ENCODE measurements around the gene PYHIN1. TPM values are rescaled to one million over a fixed set of nuclear protein-coding genes. Genes with fewer than 3 reads are reported as not detected.
"Not testable (repeated sequence)": the region's sequence is repeated elsewhere in the genome, so short reads cannot be mapped to it uniquely, and the experiment has no call there.

The PYHIN1 gene
- total RNA-seq, 1 donor from 2014 or later, result not detected

DNA sequence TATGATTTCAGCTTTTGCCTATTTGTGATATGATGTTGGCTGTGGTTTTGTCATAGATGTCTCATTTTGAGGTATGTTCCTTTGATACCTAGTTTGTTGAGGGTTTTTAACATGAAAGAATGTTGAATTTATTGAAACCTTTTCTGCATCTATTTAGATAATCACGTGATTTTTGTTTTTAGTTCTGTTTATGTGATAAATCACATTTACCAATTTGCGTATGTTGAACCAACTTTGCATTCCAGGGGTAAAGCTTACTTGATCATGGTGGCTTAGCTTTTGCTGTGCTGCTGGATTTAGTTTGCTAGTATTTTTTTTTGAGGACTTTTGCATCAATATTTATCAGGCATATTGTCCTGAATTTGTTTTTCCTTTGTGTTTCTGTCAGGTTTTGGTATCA, 51.9 kb downstream of the PYHIN1 start:
- DNase-seq, result no peak

DNA sequence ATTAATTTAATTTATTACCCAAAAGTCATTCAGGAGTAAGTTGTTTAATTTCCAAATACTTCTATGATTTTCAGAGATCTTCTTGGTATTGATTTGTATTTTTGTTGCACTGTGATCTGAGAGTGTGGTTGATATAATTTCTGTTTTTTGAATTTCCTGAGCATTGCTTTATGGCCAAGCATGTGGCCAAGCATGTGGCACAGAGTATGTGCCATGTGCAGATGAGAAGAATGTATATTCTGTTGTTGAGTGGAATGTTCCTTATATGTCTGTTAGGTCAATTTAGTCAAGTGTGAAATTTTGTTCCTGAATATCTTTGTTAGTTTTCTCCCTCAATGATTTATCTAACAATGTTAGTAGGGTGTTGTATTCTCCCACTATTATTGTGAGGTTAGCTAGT, 53.0 kb downstream of the PYHIN1 start:
- no peak for DNase-seq

DNA sequence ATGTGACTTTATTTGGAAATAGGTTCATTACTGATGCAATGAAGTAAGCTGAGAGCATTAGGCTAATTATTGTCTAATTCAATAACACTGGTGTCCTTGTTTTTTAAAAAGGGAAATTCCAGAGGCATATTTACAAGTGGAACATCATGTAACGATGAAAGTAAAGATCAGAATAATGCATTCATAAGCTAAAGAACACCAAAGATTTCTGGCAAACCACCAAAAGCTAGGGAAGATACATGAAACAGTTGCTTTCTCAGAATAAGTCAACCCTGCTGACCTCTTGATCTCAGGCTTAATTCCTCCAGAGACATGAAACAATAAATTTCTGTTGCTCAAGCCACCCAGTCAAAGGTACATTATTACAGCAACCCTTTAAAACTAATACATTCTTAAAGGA, 58.1 kb downstream of the PYHIN1 start:
- DNase-seq, result no peak

DNA sequence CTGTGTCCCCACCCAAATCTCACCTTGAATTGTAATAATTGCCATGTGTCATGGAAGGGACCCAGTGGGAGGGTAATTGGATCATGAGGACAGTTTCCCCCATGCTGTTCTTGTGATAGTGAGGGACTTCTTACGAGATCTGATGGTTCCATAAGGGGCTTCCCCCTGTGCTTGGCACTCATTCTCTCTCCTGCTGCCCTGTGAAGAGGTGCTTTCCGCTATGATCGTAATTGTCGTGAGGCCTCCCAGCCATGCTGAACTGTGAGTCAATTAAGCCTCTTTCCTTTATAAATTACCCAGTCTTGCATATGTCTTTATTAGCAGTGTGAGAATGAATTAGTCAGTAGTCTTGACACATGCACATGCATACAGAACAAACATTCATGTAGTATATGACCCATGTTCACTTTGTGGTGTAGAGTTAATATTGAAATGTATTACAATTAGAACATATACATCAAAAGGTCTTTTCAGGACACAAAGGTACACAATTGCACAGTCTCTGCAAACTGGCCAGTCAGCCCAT, 61.5 kb downstream of the PYHIN1 start:
- no peak for DNase-seq

DNA sequence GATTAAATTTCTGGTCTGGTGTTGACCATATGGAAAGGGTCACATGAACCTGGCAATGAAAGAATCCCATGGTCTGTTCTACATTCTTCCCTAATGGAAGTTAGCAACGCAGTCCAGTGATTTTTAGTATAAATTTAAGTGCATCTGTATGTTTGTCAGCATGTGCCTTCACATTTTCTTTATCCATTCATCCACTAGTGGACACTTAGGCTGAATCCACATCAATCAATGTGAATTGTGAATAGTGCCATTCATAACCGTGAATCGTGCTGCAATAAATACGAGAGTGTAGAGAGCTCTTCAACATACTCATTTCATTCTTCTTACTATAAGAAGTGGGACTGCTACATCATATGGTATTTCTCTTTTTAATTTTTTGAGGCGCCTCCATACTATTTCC, 65.6 kb downstream of the PYHIN1 start:
- DNase-seq, result no peak

DNA sequence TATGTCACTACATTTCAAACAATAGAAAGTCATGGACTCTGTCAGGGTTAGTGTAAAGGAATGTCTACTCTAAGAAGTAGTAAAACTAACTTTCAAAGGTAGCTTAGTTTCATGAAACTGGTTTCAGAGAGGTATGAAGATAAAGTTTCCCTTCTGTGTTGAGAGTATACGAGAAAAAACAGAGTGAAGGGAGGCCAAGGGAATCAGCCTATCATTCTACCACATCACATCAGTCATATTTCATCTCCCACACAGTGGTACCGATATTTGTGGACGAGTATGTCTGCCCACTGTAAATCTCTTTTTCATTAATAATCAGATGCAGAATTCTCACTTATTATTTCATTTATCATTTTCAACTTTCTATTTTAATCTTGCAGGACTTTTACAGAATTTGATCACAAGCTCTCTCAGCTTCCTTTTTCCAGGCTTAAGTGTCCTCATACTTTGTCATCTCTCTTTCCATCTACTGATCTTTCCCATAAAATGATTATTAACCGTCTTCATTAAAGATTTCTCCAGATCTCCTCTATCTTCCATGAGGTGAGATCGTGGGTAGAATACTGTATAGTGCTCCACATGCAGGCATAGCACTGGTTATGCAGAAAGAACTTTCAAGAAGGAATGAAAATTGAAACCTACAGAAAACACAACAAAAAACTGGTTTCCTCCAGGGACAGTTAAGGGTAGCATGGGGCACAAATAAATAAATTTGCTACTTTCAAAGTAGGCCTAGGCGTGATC, 66.9 kb downstream of the PYHIN1 start:
- DNase-seq, result no peak

DNA sequence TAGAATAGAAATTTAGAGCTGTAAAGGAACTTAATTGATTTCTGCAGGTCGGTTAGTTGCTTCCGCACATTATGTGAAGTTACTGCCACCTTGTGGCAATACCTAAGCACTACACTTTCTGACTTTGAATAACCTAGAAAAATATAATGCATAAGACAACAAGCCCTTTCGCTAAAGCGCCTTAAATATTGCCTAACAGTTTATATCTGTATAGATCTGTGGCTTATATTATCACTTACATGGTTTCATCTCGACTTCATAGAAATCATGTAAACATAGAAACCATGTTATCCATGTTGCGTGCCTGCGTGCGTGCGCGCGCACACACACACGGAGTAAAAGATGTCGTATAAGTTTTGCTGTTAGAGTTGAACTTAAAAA, 67.4 kb downstream of the PYHIN1 start:
- no peak for DNase-seq

DNA sequence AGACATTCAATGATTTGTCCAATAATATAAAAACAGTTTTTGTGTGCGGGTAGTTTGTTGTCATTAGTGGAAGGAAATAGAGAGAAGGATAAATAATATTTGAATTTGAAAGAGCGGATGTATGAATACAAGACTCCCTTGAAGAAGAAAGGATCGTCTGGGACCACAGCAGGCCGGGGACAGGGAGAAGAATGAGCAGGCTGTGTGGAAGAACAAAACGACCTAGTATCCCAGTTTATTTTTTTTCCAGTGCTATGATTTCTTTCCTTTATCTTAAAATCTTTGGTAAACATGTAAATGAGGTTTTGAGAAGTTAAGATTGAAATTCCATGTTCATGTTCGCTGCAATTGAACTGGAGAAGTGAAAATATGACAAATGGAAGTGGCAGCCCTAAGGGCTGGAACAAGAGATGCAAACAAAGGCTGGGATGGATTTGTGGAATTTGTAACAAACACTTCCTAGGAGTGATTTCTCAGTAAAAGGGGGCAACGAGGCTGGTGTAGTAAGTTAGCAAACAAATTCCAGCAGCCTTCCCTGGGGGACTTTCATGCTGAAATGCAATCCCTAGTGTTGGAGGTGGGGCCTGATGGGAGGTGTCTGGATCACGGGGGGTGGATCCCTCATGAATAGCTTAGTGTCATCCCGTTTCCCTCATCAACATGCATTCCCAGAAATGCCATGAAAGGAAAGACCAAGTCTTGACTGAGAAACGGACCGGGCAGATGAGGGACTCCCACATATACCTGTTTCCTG, 68.1 kb downstream of the PYHIN1 start:
- DNase-seq, result peak; percentile 75

DNA sequence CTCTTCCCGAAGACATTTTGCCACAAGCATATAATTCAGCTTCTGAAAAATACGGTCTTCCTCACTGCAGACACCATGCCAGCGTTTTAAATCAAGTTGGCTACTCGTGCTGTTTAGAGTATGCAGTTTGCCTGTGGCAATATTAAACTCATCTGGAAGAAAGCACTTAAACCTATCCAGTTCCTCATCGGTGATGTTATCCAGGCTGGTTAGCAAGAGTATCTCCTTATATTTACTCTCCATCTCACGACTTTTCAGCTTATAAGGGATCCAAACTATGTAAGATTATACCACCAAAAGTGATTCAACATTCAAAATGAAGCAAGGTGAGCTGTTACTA, 68.7 kb downstream of the PYHIN1 start:
- DNase-seq, result no peak

DNA sequence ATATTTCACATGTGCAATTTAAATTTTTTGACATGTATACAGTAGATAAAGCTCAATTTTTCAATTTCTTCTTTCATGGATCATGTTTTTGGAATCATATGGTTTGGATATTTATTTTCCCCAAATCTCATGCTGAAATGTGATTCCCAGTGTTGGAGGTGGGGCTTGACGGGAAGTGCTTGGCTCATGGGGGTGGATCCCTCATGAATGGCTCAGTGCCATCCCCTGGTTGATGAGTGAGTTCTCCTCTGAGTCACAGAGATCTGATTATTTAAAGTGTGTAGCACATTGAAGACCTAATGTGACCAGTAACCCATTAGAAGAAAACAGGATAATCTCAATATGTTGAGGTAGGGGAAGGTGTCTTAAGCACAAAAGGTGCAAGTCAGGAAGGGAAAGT, 69.3 kb downstream of the PYHIN1 start:
- DNase-seq, result peak; percentile 68

DNA sequence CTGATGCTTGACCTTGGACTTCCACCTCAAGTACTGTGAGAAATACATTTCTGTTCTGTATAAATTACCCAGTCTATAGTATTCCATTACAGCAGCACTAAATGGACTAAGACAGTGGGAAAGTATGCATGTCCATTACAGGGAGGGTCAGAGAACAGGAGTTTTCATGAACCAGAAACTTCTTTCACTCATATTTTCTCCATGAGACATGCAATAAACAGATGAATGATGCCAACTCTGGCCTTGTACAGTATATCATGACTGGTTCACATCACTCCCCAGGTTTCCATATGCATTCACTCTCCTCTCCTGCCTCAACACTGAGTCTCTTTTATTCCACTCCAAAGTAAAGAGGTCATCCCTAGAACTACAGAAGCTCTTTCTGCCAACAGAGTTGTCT, 73.8 kb downstream of the PYHIN1 start:
- DNase-seq, result no peak

DNA sequence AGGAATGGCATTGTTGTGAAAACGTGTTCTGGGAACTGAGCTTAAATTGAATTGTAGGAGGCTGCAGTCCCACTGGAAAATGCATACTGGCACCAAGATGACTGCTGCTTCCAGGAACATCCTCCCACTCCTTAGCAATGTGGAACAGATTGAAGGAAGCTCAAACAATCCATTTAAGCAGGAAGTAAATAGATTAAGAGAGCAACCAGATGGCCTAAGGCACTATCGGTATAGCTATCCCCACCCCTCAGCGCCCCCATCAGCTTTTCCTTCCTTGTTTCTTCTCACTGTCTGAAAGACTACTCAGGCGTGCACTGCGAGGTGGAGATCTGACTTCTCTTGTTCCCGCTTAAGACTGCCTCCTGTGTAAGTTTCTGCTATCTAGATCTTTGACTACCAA, 74.3 kb downstream of the PYHIN1 start:
- DNase-seq, result no peak

DNA sequence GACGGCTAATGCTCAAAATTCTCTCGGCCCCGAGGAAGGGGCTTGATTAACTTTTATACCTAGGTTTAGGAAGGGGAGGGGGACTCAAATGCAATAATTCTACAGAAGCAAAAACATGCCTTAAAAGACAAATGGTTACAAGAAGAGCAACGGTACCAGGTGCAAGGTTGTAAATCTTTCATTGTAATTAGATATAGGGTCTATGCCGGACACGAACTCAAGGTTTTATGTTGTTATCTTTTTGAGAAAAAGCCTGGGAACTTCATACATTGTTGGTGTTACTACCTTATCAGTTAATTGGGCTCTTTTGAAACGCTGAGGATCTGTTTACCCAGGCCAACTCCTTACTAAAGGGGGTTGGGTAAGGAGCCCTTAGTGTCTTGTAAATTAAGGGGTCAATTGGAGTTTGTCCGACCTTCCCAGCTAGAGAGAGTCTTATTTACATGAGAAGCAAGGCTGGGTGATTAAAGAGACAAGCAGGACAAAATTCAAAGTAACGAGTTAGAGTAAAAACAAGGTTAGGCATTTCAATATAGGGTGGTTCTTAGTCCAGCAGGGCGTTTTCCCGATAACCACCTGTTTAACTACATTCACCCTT, 75.0 kb downstream of the PYHIN1 start:
- not testable (repeated sequence) for DNase-seq

DNA sequence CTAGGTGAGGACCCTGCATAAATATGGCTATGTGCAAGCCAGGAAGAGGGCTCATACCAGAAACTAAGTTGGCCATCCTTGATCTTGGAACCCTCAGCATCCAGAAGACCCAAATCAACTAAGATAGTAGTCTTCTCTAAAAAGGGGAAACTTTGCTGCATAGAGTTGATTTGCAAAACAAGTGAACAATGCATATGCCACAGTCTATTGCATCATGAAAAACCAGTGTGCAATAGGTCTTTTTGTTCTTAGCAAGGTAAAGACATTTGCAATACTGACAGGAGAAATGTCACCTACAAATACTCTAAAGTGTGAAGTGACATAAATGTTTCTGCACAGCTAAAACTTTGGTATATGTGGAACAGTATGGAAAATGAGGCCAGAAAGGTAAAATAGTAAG, 76.4 kb downstream of the PYHIN1 start:
- DNase-seq, result no peak

DNA sequence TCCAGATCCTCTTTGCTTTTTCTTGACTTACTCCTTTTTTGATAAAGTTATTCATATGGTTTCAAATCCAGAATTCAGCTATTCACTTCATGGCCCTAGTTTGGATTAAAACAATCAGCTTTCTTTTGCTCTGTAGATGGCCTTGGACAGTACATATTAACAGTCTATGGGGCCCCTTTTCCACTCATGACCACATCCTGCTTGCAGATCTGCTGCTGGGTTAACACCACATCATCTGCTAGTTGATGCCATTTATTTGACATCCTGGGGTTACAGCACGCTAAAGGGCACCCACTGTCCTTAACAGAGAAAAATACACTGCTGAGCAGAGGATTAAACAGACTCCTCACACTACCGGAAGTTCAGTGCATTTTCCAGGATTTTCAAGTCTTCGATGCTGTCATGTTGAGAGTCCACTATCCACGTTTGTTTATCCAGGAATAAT, 77.4 kb downstream of the PYHIN1 start:
- DNase-seq, result no peak

DNA sequence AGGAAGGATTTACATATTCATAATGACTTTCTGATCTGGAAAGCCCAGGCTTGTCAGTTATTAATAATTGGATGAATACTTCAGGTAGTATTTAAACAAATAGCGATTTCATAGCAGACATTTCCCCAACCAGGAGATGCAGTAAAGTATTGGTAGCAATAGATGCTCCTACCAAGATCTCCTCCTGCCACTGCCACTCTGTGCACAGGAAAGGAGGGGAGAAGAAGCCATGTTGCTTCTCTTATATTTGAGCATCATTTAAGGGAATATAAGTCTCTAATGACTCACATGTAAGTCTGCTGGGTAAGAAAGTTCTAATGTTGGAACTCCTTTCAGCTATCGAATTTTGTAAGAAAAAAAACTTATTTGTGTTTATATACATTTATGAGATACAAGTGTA, 77.9 kb downstream of the PYHIN1 start:
- DNase-seq, result no peak

DNA sequence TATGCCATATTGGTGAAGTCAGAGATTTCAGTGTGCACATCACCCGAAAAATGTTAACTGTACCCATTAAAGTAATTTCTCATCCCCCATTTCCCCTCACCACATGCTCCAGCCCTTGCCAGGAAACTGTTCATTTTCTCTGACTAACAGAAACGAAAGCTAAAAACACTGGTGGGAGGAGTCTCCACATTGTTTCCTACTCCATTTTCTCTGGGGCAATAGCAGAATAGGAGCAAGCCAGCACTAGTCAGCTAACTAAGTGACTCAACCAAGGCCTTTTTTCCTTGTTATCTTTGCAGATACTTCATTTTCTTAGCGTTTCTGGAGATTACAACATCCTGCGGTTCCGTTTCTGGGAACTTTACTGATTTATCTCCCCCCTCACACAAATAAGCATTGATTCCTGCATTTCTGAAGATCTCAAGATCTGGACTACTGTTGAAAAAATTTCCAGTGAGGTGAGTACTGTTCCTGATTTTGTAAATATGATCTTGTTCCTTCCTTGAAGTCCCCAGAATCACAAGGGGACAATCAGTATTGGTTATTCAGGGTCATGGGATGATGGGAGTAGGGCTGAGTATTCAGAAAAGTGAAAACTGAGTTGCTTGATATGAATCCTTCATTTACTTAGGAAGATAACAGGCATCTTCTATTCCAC, 78.5 kb downstream of the PYHIN1 start, which contains the start of gene IFI16:
Gene IFI16 (plus strand): TSS at position 204 of the 658 bp plus-strand sequence. CDS start 4,774 bp downstream, outside the sequence.
- DNase-seq, result no peak

DNA sequence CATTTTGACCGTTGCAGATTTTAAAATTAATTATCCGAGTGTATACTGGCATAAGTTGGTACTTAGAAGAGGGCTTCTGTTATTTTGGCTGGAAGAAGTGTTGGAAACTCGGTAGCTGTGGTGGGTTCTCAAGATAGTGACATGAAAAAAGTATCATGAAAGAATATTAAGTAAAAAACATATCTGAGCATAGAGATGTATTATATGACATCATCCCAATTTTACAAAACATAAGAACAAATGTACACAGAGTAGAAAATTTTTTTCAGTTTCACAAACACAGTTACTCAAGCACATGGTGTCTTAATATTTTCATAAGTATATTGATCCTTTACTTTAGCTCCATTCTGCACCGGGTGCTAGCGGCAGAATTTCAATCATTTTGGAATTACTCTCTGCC, 79.0 kb downstream of the PYHIN1 start:
- no peak for DNase-seq

DNA sequence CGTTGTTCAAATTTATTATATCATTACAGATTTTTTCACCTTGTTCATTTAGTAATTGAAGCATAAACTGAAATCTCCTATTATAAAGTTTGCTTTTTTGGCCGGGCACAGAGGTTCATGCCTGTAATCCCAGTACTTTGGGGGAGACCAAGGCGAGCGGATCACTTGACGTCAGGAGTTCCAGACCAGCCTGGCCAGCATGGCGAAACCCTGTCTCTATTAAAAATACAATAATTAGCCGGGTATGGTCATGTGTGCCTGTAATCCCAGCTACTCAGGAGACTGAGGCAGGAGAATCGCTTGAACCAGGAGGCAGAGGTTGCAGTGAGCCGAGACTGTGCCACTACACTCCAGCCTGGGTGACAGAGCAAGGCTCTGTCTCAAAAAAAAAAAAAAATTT, 79.6 kb downstream of the PYHIN1 start:
- not testable (repeated sequence) for DNase-seq

DNA sequence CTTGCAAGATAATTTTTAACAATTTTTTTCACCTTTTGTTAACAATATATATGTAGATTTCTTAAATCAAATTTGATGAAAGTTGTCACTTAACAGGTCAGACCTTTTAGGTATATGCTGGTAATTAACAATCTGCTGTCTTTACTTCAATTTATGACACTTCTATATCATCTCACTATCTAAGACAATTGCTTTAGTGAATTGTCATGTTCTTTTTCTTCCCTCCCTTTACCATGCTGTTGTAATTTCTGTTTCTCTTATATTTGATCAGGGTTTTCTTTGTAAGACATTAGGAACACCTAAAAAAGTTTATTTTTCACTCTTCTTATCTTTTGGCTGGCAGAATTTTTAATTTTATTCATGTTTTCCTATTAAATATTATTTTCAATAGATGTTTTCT, 80.4 kb downstream of the PYHIN1 start:
- DNase-seq, result no peak

DNA sequence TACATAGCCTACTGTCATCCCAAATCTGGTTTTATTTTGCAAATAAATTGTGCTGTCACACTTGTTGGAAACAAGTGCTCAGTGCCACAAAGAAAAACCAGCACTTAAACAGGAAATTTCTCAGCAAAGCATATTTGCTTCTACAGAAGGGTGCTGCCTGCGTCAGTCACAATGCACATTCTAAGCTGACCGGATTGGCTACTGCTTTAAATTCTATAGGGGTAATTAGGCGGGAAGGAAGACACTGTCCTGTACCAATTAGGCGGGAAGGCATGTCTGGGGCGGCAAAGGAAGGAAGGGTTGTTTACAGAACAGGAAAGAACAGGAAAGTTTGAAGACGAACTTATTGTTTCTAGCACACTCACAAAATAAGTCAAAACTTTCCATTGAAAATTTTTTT, 81.1 kb downstream of the PYHIN1 start:
- DNase-seq, result no peak

DNA sequence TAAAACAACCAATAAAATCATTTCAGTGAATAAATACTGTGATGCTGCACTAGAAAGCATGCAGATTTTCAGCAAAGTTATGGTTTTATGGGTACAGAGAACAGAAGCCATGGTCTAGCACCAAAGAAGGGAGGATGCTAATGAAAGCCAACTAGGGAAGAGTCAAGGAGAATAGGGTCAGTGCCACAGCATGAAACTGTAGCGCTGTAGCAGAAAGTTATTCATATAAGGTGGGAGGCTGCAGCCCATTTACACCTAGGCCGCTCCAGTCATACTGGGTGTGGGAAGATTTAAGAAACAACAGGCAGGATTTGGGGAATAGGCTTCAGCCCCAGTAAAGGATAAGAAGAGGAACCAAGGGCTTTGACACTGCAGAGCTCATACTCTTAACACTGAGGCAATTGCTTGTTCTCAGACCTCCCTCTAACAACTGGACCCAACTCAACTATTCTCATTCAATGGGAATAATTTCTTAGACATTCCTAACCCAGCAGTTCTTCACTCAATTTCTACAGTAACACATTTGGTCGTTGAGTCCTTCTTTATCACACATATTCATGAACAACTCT, 82.7 kb downstream of the PYHIN1 start:
- no peak for DNase-seq

Data from occipital lobe (tissue), 2 donors.